Astrocyte of the spinal cord (primary cell): ENCODE measurements around the gene FETUB.

Source experiments
- DNase-seq: peaks from one replicate; pipeline ENCODE4 v3.0.0; 2011; ENCODE audit warnings: low read depth, low spot score
- H3K4me3 ChIP-seq: 2 replicates; pipeline ENCODE4 v1.5.1; 2011; ENCODE audit warnings: low read depth, mild to moderate bottlenecking, low read length, moderate library complexity
- CTCF ChIP-seq: IDR thresholded peaks from 2 replicates; pipeline ENCODE4 v1.5.1; 2012; ENCODE audit warnings: low read depth, mild to moderate bottlenecking, low read length, inconsistent platforms
- in situ Hi-C: cut with HindIII; loops from 2 replicates; pipeline ENCODE4 v1.10.0; 2017; ENCODE audit warnings: low sequenced_read_pairs

The FETUB gene

GRCh38 chr3:186619787-186620212 is 20.4 kb upstream of the FETUB start:
- in situ Hi-C loops: no loop called here
- H3K4me3 ChIP-seq: no peak overlapping the region
- no peak for TF ChIP-seq CTCF
- DNase-seq: no peak

- TF ChIP-seq CTCF: no peak
- no peak for DNase-seq
- H3K4me3 ChIP-seq: no peak overlapping the region
- in situ Hi-C loops: no loop called here
Observed at GRCh38 chr3:186620213-186621092, 19.7 kb upstream of the FETUB start.

GRCh38 chr3:186621894-186622650 is 18.1 kb upstream of the FETUB start:
- TF ChIP-seq CTCF: no peak
- H3K4me3 ChIP-seq: no peak overlapping the region
- in situ Hi-C loops: no loop called here
- DNase-seq: no peak

GRCh38 chr3:186622651-186623310 is 17.4 kb upstream of the FETUB start:
- no peak for TF ChIP-seq CTCF
- in situ Hi-C loops: no loop called here
- no peak overlapping the region for H3K4me3 ChIP-seq
- DNase-seq: no peak

- no peak for DNase-seq
- in situ Hi-C loops: no loop called here
- no peak overlapping the region for H3K4me3 ChIP-seq
- no peak for TF ChIP-seq CTCF
Observed at GRCh38 chr3:186624598-186624997, 15.6 kb upstream of the FETUB start.

- DNase-seq: no peak
- no peak overlapping the region for H3K4me3 ChIP-seq
- in situ Hi-C loops: no loop called here
- no peak for TF ChIP-seq CTCF
Observed at GRCh38 chr3:186625600-186626042, 14.6 kb upstream of the FETUB start.
